MM.1S (cell line): Measurements from ENCODE around the gene GAP43.

Source experiments
- CTCF ChIP-seq: fragments of 300-600 bp; sonication (generic); IDR thresholded peaks from 2 replicates; pipeline ENCODE4 v1.5.1; 2016; ENCODE audit warnings: antibody characterized with exemption, low read length, mixed read lengths
- EZH2 ChIP-seq: fragments of 300-600 bp; sonication (generic); optimal IDR thresholded peaks from 2 replicates; pipeline ENCODE3; 2017; ENCODE audit warnings: low read depth, mild to moderate bottlenecking, antibody characterized with exemption, low read length, mixed read lengths
- EZH2phosphoT487 ChIP-seq: fragments of 300-600 bp; sonication (generic); IDR thresholded peaks from 2 replicates; pipeline ENCODE4 v1.6.1; 2018; ENCODE audit warnings: antibody characterized with exemption, low read length

GRCh38 chr3:115727135-115727534, 103.8 kb downstream of the GAP43 start:
- no peak for TF ChIP-seq EZH2
- TF ChIP-seq CTCF = no peak
- no peak for TF ChIP-seq EZH2phosphoT487
